Upper lobe of left lung (tissue), 4 donors: ENCODE measurements around the gene AXIN1.

Source experiments
- CTCF ChIP-seq, 6 experiments: fragments of 450-650 bp in 4 of 6; fragments of 200-600 bp in 2 of 6; sonication (generic) in 2 of 6; IDR thresholded peaks; one replicate each; pipeline ENCODE4 v1.5.1; 2016 to 2019; ENCODE audit warnings: antibody characterized with exemption in 6 of 6
- EP300 ChIP-seq, 4 donors: sonication (generic); formaldehyde crosslinking; IDR thresholded peaks; one replicate each; pipeline ENCODE4 v1.5.1; 2017; ENCODE audit warnings: antibody characterized with exemption in 4 of 4, control low read depth in 2 of 4
- POLR2A ChIP-seq, 4 donors: fragments of 450-650 bp; IDR thresholded peaks; one replicate each; pipeline ENCODE4 v1.5.1; 2016 to 2017; ENCODE audit warnings: antibody characterized with exemption in 4 of 4, mild to moderate bottlenecking in 2 of 4

DNA sequence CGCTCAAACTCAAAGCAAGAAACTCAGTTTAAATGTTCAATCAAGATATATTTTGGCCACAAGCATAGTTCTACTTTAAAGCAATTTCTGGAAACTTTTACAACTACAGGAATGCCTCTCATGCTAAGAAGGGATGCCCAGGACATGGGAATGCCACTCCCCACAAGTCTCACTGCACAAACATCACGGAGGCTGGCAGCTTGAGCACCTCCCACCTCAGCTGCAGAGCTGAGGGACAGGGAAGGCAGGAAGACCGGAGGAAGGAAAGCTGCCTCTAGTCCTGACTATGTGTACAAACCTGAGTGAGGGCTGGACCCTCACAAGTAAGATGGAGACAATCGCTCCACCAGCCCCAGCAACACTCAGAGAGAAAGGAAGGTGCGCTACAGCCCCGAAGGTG is 5.3 kb downstream of the AXIN1 start:
- no peak for TF ChIP-seq CTCF (IDR thresholded peaks at IDR 0.05)
- TF ChIP-seq POLR2A (IDR thresholded peaks at IDR 0.05): no peak
- TF ChIP-seq EP300 (IDR thresholded peaks at IDR 0.05): no peak
